ENCODE measurements around the gene ASIC4. TPM values are rescaled to one million over a fixed set of nuclear protein-coding genes. Genes with fewer than 3 reads are reported as not detected.

The ASIC4 gene
- total RNA-seq, 1 experiment from 2014 or later = 2.1 TPM

DNA sequence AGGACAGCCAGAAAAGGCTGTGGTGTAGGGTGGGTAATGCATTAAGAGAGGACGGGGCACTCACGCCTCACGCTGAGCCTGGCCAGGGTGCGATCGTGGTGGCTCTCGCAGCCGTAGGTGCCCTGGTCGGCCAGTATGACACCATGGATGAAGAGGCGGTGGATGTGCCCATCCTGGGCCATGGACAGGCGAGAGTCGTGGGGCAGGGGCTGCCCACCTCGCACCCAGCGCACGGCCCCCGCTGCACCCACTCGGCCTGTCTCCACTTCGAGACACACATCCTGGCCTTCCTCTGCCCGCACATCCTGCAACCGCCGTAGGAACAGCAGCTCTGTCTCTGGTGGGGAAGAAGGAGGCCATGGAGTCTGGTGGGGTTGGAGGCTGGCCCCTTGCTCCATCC lies 41.7 kb downstream of the ASIC4 start:
- RAD21 ChIA-PET (ENCODE audit: low non-redundant PET in 1 of 2, low total read pairs in 2 of 2, uncharacterized antibody in 2 of 2, unreplicated experiment in 2 of 2) = no interaction called here
- H3K4me3 ChIP-seq (replicated peaks in 1 of 2; ENCODE audit: low read depth in 1 of 2, low read length in 2 of 2) = no peak overlapping the region
- H3K79me2 ChIP-seq (ENCODE audit: insufficient read depth, low read length) = peaks cover 8% of the 10 kb centered on the region; the same call in 1 of the 2 replicates
- H3K9me2 ChIP-seq (ENCODE audit: insufficient read depth) = no peaks in the 10 kb centered on the region
- H3K27ac ChIP-seq (ENCODE audit: low read depth, low read length) = no peak overlapping the region
- H3K36me3 ChIP-seq (ENCODE audit: control insufficient read depth in 1 of 2, insufficient read depth in 2 of 2, low read length in 2 of 2) = no peaks in the 10 kb centered on the region
- intact Hi-C loops (cut with micrococcal nuclease) = no loop called here
- no peak overlapping the region for H3K4me2 ChIP-seq (ENCODE audit: low read length)
- no peaks in the 10 kb centered on the region for H4K20me1 ChIP-seq (ENCODE audit: insufficient read depth)
- ATAC-seq (no peak), DNase-seq (ENCODE audit: low read depth, low spot score) (no peak)
- H3K4me1 ChIP-seq (ENCODE audit: control insufficient read depth in 1 of 2, insufficient read depth in 2 of 2, low read length in 2 of 2) = peaks cover 2 to 18% of the 10 kb centered on the region in 2 experiments; a peak in 3 of 4 replicates
- no peaks in the 10 kb centered on the region for H3K27me3 ChIP-seq (ENCODE audit: insufficient read depth, low read length)
- CTCF ChIA-PET = no interaction called here
- no peak overlapping the region for H2AFZ ChIP-seq (ENCODE audit: low read depth, low read length, poor library complexity, severe bottlenecking)
- H3K9me3 ChIP-seq (ENCODE audit: control insufficient read depth in 1 of 2, insufficient read depth in 1 of 2, low read depth in 1 of 2, low read length in 2 of 2) = no peaks in the 10 kb centered on the region
- BruUV-seq (replicated peaks) = no TSS peak
- TF ChIP-seq POLR2AphosphoS5 (IDR thresholded peaks at IDR 0.05; ENCODE audit: low read depth, low read length) = no peak
- TF ChIP-seq, protein P1, sequence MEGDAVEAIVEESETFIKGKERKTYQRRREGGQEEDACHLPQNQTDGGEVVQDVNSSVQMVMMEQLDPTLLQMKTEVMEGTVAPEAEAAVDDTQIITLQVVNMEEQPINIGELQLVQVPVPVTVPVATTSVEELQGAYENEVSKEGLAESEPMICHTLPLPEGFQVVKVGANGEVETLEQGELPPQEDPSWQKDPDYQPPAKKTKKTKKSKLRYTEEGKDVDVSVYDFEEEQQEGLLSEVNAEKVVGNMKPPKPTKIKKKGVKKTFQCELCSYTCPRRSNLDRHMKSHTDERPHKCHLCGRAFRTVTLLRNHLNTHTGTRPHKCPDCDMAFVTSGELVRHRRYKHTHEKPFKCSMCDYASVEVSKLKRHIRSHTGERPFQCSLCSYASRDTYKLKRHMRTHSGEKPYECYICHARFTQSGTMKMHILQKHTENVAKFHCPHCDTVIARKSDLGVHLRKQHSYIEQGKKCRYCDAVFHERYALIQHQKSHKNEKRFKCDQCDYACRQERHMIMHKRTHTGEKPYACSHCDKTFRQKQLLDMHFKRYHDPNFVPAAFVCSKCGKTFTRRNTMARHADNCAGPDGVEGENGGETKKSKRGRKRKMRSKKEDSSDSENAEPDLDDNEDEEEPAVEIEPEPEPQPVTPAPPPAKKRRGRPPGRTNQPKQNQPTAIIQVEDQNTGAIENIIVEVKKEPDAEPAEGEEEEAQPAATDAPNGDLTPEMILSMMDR (IDR thresholded peaks at IDR 0.05 in 2 of 3, conservative IDR thresholded peaks at IDR 0.05 in 1 of 3; ENCODE audit: borderline replicate concordance in 1 of 3, insufficient read depth in 1 of 3, low read depth in 2 of 3, low read length in 2 of 3) = no peak
- no peak for TF ChIP-seq POLR2A (IDR thresholded peaks at IDR 0.05; ENCODE audit: borderline replicate concordance, extremely low read depth, insufficient read depth, insufficient read length)
- TF ChIP-seq, protein P2, sequence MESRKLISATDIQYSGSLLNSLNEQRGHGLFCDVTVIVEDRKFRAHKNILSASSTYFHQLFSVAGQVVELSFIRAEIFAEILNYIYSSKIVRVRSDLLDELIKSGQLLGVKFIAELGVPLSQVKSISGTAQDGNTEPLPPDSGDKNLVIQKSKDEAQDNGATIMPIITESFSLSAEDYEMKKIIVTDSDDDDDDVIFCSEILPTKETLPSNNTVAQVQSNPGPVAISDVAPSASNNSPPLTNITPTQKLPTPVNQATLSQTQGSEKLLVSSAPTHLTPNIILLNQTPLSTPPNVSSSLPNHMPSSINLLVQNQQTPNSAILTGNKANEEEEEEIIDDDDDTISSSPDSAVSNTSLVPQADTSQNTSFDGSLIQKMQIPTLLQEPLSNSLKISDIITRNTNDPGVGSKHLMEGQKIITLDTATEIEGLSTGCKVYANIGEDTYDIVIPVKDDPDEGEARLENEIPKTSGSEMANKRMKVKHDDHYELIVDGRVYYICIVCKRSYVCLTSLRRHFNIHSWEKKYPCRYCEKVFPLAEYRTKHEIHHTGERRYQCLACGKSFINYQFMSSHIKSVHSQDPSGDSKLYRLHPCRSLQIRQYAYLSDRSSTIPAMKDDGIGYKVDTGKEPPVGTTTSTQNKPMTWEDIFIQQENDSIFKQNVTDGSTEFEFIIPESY (IDR thresholded peaks at IDR 0.05; ENCODE audit: extremely low read depth, insufficient replicate concordance, low read length) = no peak
- no peak for TF ChIP-seq RAD21 (IDR thresholded peaks at IDR 0.05; ENCODE audit: low read depth)
- TF ChIP-seq YY1 (IDR thresholded peaks at IDR 0.05; ENCODE audit: extremely low read depth, insufficient replicate concordance, low read depth, low read length) = no peak
- no peak for TF ChIP-seq SRF (IDR thresholded peaks at IDR 0.05; ENCODE audit: low read depth)
- TF ChIP-seq TCF7L2 (IDR thresholded peaks at IDR 0.05; ENCODE audit: borderline replicate concordance, extremely low read depth, insufficient read depth, insufficient read length) = no peak
- TF ChIP-seq ZFX (IDR thresholded peaks at IDR 0.05) = no peak
- TF ChIP-seq EZH2phosphoT487 (IDR thresholded peaks at IDR 0.05; ENCODE audit: borderline replicate concordance) = no peak
- no peak overlapping the region for H3K9ac ChIP-seq (ENCODE audit: low read length)
- POLR2A ChIA-PET = no interaction called here
